ENCODE data around the gene CMKLR1. TPM values are rescaled to one million over a fixed set of nuclear protein-coding genes. Genes with fewer than 3 reads are reported as not detected.

CMKLR1 gene
- total and polyA plus RNA-seq, 2 donors (not counting 1 experiment from before 2014, with no cell fraction given): 0.06 to 0.54 TPM

- Histone ChIP-seq H3K9ac (ENCODE audit: low read length) (no peak overlapping the region), H4K20me1 (ENCODE audit: control insufficient read depth, insufficient read depth, low read length, poor library complexity, severe bottlenecking) (no peaks in the 10 kb centered on the region), H3K27ac (ENCODE audit: low read length in 2 of 2) (no peak overlapping the region), H3K27me3 (replicated peaks in 1 of 4; ENCODE audit: control extremely low read depth in 1 of 4, control insufficient read depth in 3 of 4, insufficient read depth in 4 of 4, low read length in 3 of 4) (peaks cover 0 to 9% (median 0%) of the 10 kb centered on the region in 4 experiments), H3K36me3 (replicated peaks in 1 of 2; ENCODE audit: control extremely low read depth in 1 of 2, control insufficient read depth in 1 of 2, extremely low read depth in 1 of 2, insufficient read depth in 2 of 2, low read length in 1 of 2) (no peaks in the 10 kb centered on the region), H3K4me2 (replicated peaks; ENCODE audit: low read depth, low read length, poor library complexity, severe bottlenecking) (no peak overlapping the region), H3K4me3 (ENCODE audit: control extremely low read depth in 1 of 5, extremely low read depth in 1 of 5, insufficient read depth in 1 of 5, low read depth in 2 of 5, low read length in 4 of 5) (no peak overlapping the region), H3K4me1 (ENCODE audit: control insufficient read depth in 2 of 2, insufficient read depth in 2 of 2, low read length in 2 of 2) (no peaks in the 10 kb centered on the region), H3K9me3 (ENCODE audit: control extremely low read depth in 1 of 3, control insufficient read depth in 2 of 3, insufficient read depth in 1 of 3, low read length in 2 of 3) (no peaks in the 10 kb centered on the region), H3K79me2 (ENCODE audit: control insufficient read depth, insufficient read depth, low read length) (no peaks in the 10 kb centered on the region), H2AFZ (ENCODE audit: insufficient read depth, low read depth, low read length, poor library complexity, severe bottlenecking) (no peak overlapping the region)
- TF ChIP-seq CTCF (IDR thresholded peaks at IDR 0.05) (no peak), EZH2 (IDR thresholded peaks at IDR 0.05; ENCODE audit: borderline replicate concordance, insufficient read depth, low read depth, low read length, poor library complexity, severe bottlenecking) (no peak)
- DNase-seq (no peak), ATAC-seq (ENCODE audit: low read depth) (no peak)
- no CpG with 5 or more reads among the region's 3 CpGs for WGBS (ENCODE audit: insufficient coverage)
- Mint-ChIP-seq H3K27ac (no peak overlapping the region), H3K9me3 (ENCODE audit: insufficient read depth) (peaks cover 3% of the 10 kb centered on the region), H3K4me3 (no peak overlapping the region), H3K4me1 (no peaks in the 10 kb centered on the region), H3K27me3 (peaks cover 24% of the 10 kb centered on the region)
- ChIA-PET POLR2A (no interaction called here), CTCF (no interaction called here)
- intact Hi-C loops (cut with micrococcal nuclease): no loop called here
Measured at GRCh38 chr12:108325549-108325948, 13.6 kb downstream of the CMKLR1 start.

DNA sequence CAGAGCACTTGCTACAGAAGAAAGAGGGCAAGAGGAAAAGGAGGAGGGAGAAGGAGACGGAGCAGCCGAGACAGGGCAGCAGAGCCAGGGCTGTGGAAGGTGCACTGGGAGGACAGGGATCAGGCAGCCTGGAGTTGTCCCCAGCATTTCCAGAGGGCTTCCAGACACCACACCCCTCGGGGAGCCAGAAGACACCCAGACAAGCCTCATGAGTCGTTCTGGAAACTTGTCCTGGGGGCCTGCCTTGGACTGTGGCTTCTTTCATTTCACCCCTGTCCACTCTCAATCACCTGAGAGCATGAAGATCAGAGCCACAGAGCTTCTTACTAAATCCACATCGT lies 14.1 kb downstream of the CMKLR1 start:
- H3K79me2 ChIP-seq (ENCODE audit: control insufficient read depth, insufficient read depth, low read length): no peaks in the 10 kb centered on the region
- intact Hi-C loops (cut with micrococcal nuclease): no loop called here
- ATAC-seq (ENCODE audit: low read depth) (no peak), DNase-seq (no peak)
- no peak overlapping the region for H3K27ac ChIP-seq (ENCODE audit: low read length in 2 of 2)
- H3K4me2 ChIP-seq (replicated peaks; ENCODE audit: low read depth, low read length, poor library complexity, severe bottlenecking): no peak overlapping the region
- H3K4me1 Mint-ChIP-seq: no peaks in the 10 kb centered on the region
- no peaks in the 10 kb centered on the region for H3K36me3 ChIP-seq (replicated peaks in 1 of 2; ENCODE audit: control extremely low read depth in 1 of 2, control insufficient read depth in 1 of 2, extremely low read depth in 1 of 2, insufficient read depth in 2 of 2, low read length in 1 of 2)
- no peak overlapping the region for H2AFZ ChIP-seq (ENCODE audit: insufficient read depth, low read depth, low read length, poor library complexity, severe bottlenecking)
- H3K4me3 ChIP-seq (ENCODE audit: control extremely low read depth in 1 of 5, extremely low read depth in 1 of 5, insufficient read depth in 1 of 5, low read depth in 2 of 5, low read length in 4 of 5): no peak overlapping the region
- TF ChIP-seq CTCF (IDR thresholded peaks at IDR 0.05): no peak
- no peak for TF ChIP-seq EZH2 (IDR thresholded peaks at IDR 0.05; ENCODE audit: borderline replicate concordance, insufficient read depth, low read depth, low read length, poor library complexity, severe bottlenecking)
- no peak overlapping the region for H3K27ac Mint-ChIP-seq
- peaks cover 24% of the 10 kb centered on the region for H3K27me3 Mint-ChIP-seq
- no peak overlapping the region for H3K9ac ChIP-seq (ENCODE audit: low read length)
- H3K9me3 Mint-ChIP-seq (ENCODE audit: insufficient read depth): peaks cover 2% of the 10 kb centered on the region
- peaks cover 0 to 9% (median 0%) of the 10 kb centered on the region in 4 experiments for H3K27me3 ChIP-seq (replicated peaks in 1 of 4; ENCODE audit: control extremely low read depth in 1 of 4, control insufficient read depth in 3 of 4, insufficient read depth in 4 of 4, low read length in 3 of 4)
- H3K9me3 ChIP-seq (ENCODE audit: control extremely low read depth in 1 of 3, control insufficient read depth in 2 of 3, insufficient read depth in 1 of 3, low read length in 2 of 3): no peaks in the 10 kb centered on the region
- no peaks in the 10 kb centered on the region for H3K4me1 ChIP-seq (ENCODE audit: control insufficient read depth in 2 of 2, insufficient read depth in 2 of 2, low read length in 2 of 2)
- CTCF ChIA-PET: no interaction called here
- 81% methylated on average over 4 of the region's 5 CpGs for WGBS (ENCODE audit: insufficient coverage)
- H3K4me3 Mint-ChIP-seq: no peak overlapping the region
- H4K20me1 ChIP-seq (ENCODE audit: control insufficient read depth, insufficient read depth, low read length, poor library complexity, severe bottlenecking): no peaks in the 10 kb centered on the region
- POLR2A ChIA-PET: no interaction called here

Data from B cell (primary cell).